ENCODE data around the gene POLA1.

Gene POLA1

DNA sequence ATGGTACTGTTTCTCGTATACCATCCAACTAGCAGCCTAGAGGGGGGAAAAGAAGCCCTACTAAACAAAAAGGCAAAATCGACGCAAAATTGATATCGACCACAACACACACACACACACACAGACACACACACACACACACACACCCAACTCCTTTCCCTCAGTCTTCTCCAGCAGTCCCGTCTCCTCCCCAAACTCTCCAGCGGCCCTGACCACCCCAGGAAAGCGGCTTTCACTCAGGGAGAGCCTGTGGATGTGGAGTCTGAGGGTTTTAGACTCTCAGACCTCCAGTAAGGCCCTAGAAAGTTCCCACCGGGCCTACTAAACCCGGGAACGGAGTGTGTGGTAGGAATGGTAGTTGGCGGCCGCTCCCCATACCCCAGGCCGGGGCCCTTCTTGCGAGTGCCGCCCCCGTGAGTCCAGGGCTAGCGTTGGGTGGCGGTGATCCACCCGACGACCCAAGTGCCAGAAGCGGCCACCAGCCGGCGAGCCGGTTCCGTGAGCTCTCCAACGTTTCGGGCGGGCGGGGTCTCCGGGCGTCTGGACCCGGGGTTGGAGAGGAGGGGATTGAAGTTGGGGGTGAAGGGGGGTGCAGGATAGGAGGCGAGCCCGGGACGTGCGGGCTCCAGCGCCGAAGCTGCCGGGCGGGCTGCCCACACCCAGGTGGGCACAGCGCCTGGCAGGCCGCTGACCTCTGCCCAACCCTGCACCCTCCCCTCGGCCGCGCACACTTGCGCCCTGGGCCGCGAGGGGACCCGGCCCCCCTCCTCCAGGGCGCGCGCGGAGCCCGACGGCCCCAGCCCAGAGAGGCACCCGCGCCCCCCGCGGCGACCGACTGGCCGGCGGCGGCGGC is 308.3 kb downstream of the POLA1 start:
- H3K4me3 ChIP-seq (ENCODE audit: control insufficient read depth, low read depth, low read length) = no peak overlapping the region
- TF ChIP-seq CTCF (conservative IDR thresholded peaks at IDR 0.05; ENCODE audit: control insufficient read depth, insufficient read depth, low read depth, low read length) = no peak
- DNase-seq (ENCODE audit: low read depth) = no peak

DNA sequence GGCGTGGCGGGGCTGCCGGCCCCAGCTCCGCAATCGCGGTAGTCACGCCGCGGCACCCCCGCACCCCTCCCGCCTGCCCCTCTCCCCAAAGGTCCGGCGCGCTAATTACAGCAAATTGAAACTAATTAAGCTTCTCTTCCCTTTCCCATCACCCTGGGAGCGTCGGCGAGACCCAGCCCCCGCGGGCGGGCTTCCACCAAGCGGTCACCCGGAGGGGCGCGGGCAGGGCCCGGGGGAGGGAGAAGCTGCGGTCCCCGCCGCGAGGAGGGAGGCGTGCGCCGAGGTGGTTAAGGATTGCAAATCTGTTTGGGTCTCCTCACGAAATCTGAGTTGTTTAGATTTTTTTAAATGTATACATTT is 308.9 kb downstream of the POLA1 start:
- H3K4me3 ChIP-seq (ENCODE audit: control insufficient read depth, low read depth, low read length) = no peak overlapping the region
- no peak for DNase-seq (ENCODE audit: low read depth)
- TF ChIP-seq CTCF (conservative IDR thresholded peaks at IDR 0.05; ENCODE audit: control insufficient read depth, insufficient read depth, low read depth, low read length) = no peak

DNA sequence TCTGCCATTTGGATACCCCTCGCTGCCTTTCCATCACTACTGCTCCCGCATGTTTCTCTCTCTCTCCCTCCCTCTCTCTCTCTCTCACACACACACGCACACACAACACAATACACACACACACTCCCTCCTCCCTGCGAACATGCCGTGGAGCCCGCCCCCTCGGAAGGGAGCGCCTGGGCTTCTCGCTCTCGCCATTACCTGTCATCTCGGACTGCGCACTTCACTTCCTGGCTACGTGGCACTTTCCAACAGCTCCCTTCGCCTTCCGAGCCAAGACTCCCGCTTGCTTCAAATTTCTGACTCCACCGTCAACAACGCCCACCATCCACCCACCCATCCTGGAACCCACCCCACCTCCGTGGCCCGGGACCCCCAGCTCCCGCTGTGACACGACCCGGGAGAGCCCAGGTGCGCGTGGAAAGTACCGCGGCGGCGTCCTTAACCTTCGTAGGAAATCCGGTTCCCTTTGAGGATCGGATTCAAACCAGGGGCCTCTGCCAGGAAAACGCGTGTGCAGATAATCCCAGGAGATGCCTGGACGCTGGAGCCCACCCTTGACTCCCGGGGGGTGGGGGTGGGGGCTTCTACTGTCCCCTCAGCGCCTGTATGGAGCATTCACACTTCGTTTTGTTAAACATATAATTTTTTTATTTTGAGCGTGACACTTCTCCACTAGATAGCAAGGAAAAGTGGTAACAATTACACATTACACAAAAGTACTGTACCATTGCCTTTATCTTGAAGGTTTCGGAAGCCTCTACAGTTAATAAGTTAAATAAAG is 309.5 kb downstream of the POLA1 start:
- no peak for TF ChIP-seq CTCF (conservative IDR thresholded peaks at IDR 0.05; ENCODE audit: control insufficient read depth, insufficient read depth, low read depth, low read length)
- no peak overlapping the region for H3K4me3 ChIP-seq (ENCODE audit: control insufficient read depth, low read depth, low read length)
- no peak for DNase-seq (ENCODE audit: low read depth)

DNA sequence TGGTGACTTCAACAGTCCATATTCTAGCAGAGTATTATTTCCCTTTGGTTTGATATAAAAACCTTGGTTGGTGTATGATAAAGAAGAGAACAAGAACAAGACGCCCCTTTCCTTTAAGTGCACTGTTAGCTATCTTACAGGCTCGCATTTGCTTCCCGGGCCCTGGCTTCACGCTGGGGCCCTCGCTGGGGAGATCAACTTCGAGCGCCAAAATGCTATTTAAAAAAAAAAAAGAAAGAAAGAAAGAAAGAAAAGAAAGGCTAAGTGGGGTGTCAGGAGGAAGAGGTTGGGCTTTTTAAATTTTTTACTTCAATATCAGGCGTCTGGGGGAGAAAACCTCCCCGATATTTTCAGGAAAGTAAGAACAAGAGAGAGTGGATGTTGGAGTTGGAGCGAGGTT is 310.3 kb downstream of the POLA1 start:
- no peak for DNase-seq (ENCODE audit: low read depth)
- H3K4me3 ChIP-seq (ENCODE audit: control insufficient read depth, low read depth, low read length) = no peak overlapping the region
- TF ChIP-seq CTCF (conservative IDR thresholded peaks at IDR 0.05; ENCODE audit: control insufficient read depth, insufficient read depth, low read depth, low read length) = no peak

- no peak overlapping the region for H3K4me3 ChIP-seq (ENCODE audit: control insufficient read depth, low read depth, low read length)
- TF ChIP-seq CTCF (conservative IDR thresholded peaks at IDR 0.05; ENCODE audit: control insufficient read depth, insufficient read depth, low read depth, low read length) = no peak
- no peak for DNase-seq (ENCODE audit: low read depth)
Measured at GRCh38 chrX:25004485-25005032, 310.8 kb downstream of the POLA1 start.

GRCh38 chrX:25005034-25005381 is 311.3 kb downstream of the POLA1 start:
- no peak overlapping the region for H3K4me3 ChIP-seq (ENCODE audit: control insufficient read depth, low read depth, low read length)
- no peak for DNase-seq (ENCODE audit: low read depth)

More at GRCh38 chrX:25005034-25005381, 311.3 kb downstream of the POLA1 start:
- TF ChIP-seq CTCF (conservative IDR thresholded peaks at IDR 0.05; ENCODE audit: control insufficient read depth, insufficient read depth, low read depth, low read length) = no peak
